Activated naive CD4-positive, alpha-beta T cell treated with anti-CD3 and anti-CD28 coated beads, Interleukin-2, amount 50 U/mL, for 16 hours (primary cell): ENCODE results near the gene NOTUM.

ENCODE experiments used
- DNase-seq: peaks from one replicate; pipeline ENCODE4 v3.0.0-alpha.2; 2020

The NOTUM gene

GRCh38 chr17:81977211-81977808, 16.3 kb upstream of the NOTUM start, which contains the start of gene ASPSCR1:
Gene ASPSCR1, plus strand, starts transcription at chr17:81977629. Its CDS starts 18 bp downstream, at chr17:81977647.
- peak; percentile 90 for DNase-seq

GRCh38 chr17:81976332-81977210, 15.6 kb upstream of the NOTUM start:
- peak; percentile 47 for DNase-seq

- no peak for DNase-seq
These were observed 12.4 kb upstream of the NOTUM start for GRCh38 chr17:81973432-81973831.

GRCh38 chr17:81968850-81969812, 8.1 kb upstream of the NOTUM start:
- DNase-seq: no peak

- no peak for DNase-seq
These were observed 7.4 kb upstream of the NOTUM start for GRCh38 chr17:81968396-81968745.

- peak; percentile 91 for DNase-seq
These were observed 6.8 kb upstream of the NOTUM start for GRCh38 chr17:81967533-81968395.

GRCh38 chr17:81967244-81967532, 6.2 kb upstream of the NOTUM start:
- no peak for DNase-seq

GRCh38 chr17:81966343-81967243, 5.6 kb upstream of the NOTUM start:
- no peak for DNase-seq

- DNase-seq: no peak
These were observed 3.3 kb upstream of the NOTUM start for GRCh38 chr17:81964081-81964849.

- DNase-seq: no peak
These were observed 1.8 kb upstream of the NOTUM start for GRCh38 chr17:81962499-81963441.

- DNase-seq: no peak
These were observed 823 bp upstream of the NOTUM start for GRCh38 chr17:81961521-81962498.

GRCh38 chr17:81960130-81960958, 643 bp downstream of the NOTUM start:
- DNase-seq: no peak

GRCh38 chr17:81959362-81960129, 1.4 kb downstream of the NOTUM start:
- DNase-seq: peak; percentile 83

GRCh38 chr17:81958633-81959342, 2.2 kb downstream of the NOTUM start:
- no peak for DNase-seq

GRCh38 chr17:81957691-81958432, 3.1 kb downstream of the NOTUM start:
- no peak for DNase-seq
